ENCODE measurements around the gene TXNDC11. TPM values are rescaled to one million over a fixed set of nuclear protein-coding genes. Genes with fewer than 3 reads are reported as not detected.

Gene TXNDC11
- polyA plus RNA-seq, 4 donors, result 47.6 to 73.4 (median 49.7) TPM

DNA sequence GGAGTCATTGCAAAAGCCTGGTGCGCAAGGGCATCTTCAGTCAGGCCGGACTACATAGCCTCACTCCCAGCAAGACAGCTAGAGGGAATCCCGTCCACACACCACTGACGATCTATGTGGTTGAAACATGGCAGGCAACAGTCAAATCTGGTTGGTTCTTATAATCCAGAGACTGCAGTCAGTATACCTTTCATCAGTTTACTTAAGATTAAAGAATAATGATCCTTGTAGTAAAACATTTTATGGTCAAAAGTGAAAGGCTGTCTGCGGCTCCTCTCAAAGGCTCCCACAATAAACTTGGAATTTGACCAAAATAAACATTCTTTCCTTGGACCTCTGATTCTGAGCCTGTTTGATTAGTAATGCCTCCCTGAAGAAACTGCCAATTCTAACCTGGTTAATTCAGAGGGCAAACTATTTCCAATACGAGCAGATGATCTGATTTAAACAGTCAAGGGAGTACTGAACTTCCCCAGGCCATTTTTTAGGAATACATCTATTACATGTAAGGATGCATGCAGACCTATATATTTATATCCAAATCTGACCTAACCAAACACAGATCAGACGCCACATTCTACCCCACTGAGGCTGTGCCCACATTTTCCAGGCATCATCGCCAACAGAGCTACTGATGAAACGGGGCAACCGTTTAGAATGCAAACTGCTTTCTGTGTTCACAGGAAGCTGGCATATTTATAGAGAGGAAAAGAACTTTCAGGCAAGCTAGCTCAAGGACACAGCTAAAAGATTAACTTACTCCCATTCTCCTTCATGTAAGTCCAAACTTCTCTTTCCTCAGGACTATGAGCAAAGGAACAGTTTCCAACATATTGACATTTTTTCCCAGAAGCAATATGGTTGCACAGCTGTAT lies 15.3 kb upstream of the TXNDC11 start:
- Histone ChIP-seq H3K9me3 (ENCODE audit: control insufficient read depth in 2 of 2, insufficient read depth in 1 of 2, low read depth in 1 of 2, low read length in 1 of 2) (no peaks in the 10 kb centered on the region), H3K27me3 (ENCODE audit: control insufficient read depth in 3 of 3, insufficient read depth in 3 of 3, low read length in 3 of 3) (no peaks in the 10 kb centered on the region), H3K36me3 (ENCODE audit: control insufficient read depth in 3 of 3, insufficient read depth in 2 of 3, low read depth in 1 of 3, low read length in 3 of 3) (peaks cover 5 to 44% (median 14%) of the 10 kb centered on the region in 3 donors), H3K27ac (ENCODE audit: low read depth in 1 of 3, low read length in 2 of 3) (peak overlapping the region in 1 of 3 donors; percentile 62), H3K4me3 (ENCODE audit: low read depth in 1 of 3, low read length in 3 of 3) (no peak overlapping the region), H3K4me1 (ENCODE audit: control insufficient read depth in 3 of 3, insufficient read depth in 2 of 3, low read depth in 1 of 3, low read length in 2 of 3) (peaks cover 3 to 18% (median 4%) of the 10 kb centered on the region in 3 donors)
- no peak for FAIRE-seq
- DNase-seq, result peak; percentile 78 to 91
- WGBS, 3 donors, result 17 to 49% (median 34%) methylated on average over 10 of the region's 10 CpGs

DNA sequence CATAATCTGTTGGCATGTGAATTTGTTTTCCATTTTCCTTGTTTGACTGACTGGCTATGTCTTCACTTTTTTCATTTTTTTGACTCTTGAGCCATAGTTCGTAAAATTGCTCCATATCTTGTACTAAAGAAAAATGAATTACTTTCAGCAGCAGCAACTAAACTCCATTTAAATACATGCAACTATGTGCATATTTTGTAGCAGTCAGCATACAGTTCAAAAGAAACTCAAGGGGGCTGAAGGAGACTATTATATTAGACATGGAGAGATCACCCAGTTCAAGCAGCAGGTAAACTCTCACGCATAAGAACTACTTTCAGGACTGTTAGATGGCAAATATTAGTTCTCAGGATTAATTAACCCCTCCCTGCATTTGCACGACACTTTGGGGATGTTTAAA lies 13.6 kb upstream of the TXNDC11 start:
- H3K4me1 ChIP-seq (ENCODE audit: control insufficient read depth in 3 of 3, insufficient read depth in 2 of 3, low read depth in 1 of 3, low read length in 2 of 3), result peaks cover 4 to 18% (median 6%) of the 10 kb centered on the region in 3 donors
- DNase-seq (no peak), FAIRE-seq (no peak)
- no peaks in the 10 kb centered on the region for H3K27me3 ChIP-seq (ENCODE audit: control insufficient read depth in 3 of 3, insufficient read depth in 3 of 3, low read length in 3 of 3)
- peaks cover 7 to 54% (median 19%) of the 10 kb centered on the region in 3 donors for H3K36me3 ChIP-seq (ENCODE audit: control insufficient read depth in 3 of 3, insufficient read depth in 2 of 3, low read depth in 1 of 3, low read length in 3 of 3)
- 85 to 88% (median 87%) methylated on average over 3 of the region's 3 CpGs for WGBS, 3 donors
- H3K27ac ChIP-seq (ENCODE audit: low read depth in 1 of 3, low read length in 2 of 3), result no peak overlapping the region
- H3K9me3 ChIP-seq (ENCODE audit: control insufficient read depth in 2 of 2, insufficient read depth in 1 of 2, low read depth in 1 of 2, low read length in 1 of 2), result no peaks in the 10 kb centered on the region
- H3K4me3 ChIP-seq (ENCODE audit: low read depth in 1 of 3, low read length in 3 of 3), result no peak overlapping the region

DNA sequence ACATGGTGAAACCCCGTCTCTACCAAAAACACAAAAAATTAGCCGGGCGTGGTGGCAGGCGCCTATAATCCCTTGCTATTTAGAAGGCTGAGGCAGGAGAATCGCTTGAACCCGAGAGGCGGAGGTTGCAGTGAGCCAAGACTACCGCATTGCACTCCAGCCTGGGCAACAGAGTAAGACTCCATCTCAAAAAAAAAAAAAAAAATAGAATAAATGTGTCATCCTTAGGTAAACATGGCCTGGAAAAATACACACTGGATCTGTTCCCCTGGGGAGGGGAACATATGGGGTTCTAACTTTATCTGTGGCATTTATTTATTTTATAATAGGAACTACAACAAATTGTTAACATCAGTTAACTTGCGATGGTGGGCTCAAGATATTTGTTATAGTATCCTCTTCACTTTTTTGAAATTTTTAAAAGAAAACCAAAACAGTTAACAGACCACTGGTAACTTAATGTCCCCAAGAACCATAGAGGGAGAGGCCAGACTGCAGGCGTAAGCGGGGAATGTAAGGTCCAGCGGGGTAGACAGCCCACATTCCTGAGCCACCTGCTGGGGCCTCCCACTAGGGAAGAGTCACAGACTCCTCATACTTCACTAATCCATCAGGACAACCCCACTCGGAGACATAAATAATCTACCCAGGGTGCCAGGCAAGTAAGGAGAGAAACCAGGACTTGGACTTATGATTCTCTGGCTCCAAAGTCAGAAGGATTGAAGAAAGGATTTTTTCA lies 12.5 kb upstream of the TXNDC11 start:
- Histone ChIP-seq H3K9me3 (ENCODE audit: control insufficient read depth in 2 of 2, insufficient read depth in 1 of 2, low read depth in 1 of 2, low read length in 1 of 2) (no peaks in the 10 kb centered on the region), H3K27ac (ENCODE audit: low read depth in 1 of 3, low read length in 2 of 3) (no peak overlapping the region), H3K27me3 (ENCODE audit: control insufficient read depth in 3 of 3, insufficient read depth in 3 of 3, low read length in 3 of 3) (no peaks in the 10 kb centered on the region), H3K4me3 (ENCODE audit: low read depth in 1 of 3, low read length in 3 of 3) (no peak overlapping the region), H3K36me3 (ENCODE audit: control insufficient read depth in 3 of 3, insufficient read depth in 2 of 3, low read depth in 1 of 3, low read length in 3 of 3) (peaks cover 8 to 57% (median 21%) of the 10 kb centered on the region in 3 donors), H3K4me1 (ENCODE audit: control insufficient read depth in 3 of 3, insufficient read depth in 2 of 3, low read depth in 1 of 3, low read length in 2 of 3) (peaks cover 4 to 18% (median 6%) of the 10 kb centered on the region in 3 donors)
- DNase-seq (no peak), FAIRE-seq (no peak)
- WGBS, 3 donors, result 87 to 93% (median 93%) methylated on average over 13 of the region's 13 CpGs

DNA sequence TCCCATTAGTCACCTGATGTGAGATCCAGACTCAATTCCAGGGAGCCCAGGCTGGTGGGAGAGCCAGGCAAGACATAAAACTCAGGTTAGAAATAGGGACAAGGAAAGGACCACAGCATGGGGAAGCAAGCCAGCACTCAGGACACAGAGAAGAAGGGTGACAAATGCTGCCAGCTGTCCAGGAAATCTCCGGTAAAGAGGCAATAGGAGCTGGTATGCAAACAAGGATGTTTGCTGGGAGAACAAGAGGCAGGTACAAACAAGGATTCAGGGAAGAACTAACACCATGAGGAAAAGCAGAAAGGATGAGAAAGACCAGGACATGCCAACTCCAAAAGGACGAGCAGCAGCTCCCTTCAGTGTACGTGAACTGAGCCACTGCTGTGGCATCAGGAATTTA lies 10.2 kb upstream of the TXNDC11 start:
- no peaks in the 10 kb centered on the region for H3K27me3 ChIP-seq (ENCODE audit: control insufficient read depth in 3 of 3, insufficient read depth in 3 of 3, low read length in 3 of 3)
- DNase-seq (peak in 1 of 2 donors; percentile 19), FAIRE-seq (no peak)
- H3K36me3 ChIP-seq (ENCODE audit: control insufficient read depth in 3 of 3, insufficient read depth in 2 of 3, low read depth in 1 of 3, low read length in 3 of 3), result peaks cover 11 to 62% (median 21%) of the 10 kb centered on the region in 3 donors
- no peak overlapping the region for H3K27ac ChIP-seq (ENCODE audit: low read depth in 1 of 3, low read length in 2 of 3)
- WGBS, 3 donors, result 68 to 84% (median 78%) methylated on average over 3 of the region's 3 CpGs
- H3K9me3 ChIP-seq (ENCODE audit: control insufficient read depth in 2 of 2, insufficient read depth in 1 of 2, low read depth in 1 of 2, low read length in 1 of 2), result no peaks in the 10 kb centered on the region
- peaks cover 0 to 16% (median 6%) of the 10 kb centered on the region in 3 donors for H3K4me1 ChIP-seq (ENCODE audit: control insufficient read depth in 3 of 3, insufficient read depth in 2 of 3, low read depth in 1 of 3, low read length in 2 of 3)
- H3K4me3 ChIP-seq (ENCODE audit: low read depth in 1 of 3, low read length in 3 of 3), result no peak overlapping the region

DNA sequence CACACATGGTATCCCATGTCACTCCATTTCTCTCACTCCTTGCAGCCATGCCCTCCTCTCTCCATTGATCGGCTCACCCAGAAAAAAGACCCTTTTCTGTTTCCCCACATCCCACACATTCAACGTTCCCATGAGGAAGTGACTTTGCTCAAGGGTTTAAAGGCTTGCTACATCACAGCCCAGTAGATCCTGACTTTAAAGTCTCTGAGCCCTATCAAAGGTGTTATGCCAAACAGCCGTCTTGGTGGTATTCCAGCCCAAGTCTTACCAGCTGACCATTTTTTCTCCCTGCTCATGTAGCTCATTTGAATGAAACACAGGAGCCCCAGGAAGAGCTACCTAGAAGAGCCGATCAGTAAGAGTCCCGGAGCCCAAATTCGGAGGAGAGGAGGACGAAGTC lies 7.4 kb upstream of the TXNDC11 start:
- no peak for FAIRE-seq
- Histone ChIP-seq H3K36me3 (ENCODE audit: control insufficient read depth in 3 of 3, insufficient read depth in 2 of 3, low read depth in 1 of 3, low read length in 3 of 3) (peaks cover 11 to 47% (median 14%) of the 10 kb centered on the region in 3 donors), H3K27me3 (ENCODE audit: control insufficient read depth in 3 of 3, insufficient read depth in 3 of 3, low read length in 3 of 3) (no peaks in the 10 kb centered on the region), H3K9me3 (ENCODE audit: control insufficient read depth in 2 of 2, insufficient read depth in 1 of 2, low read depth in 1 of 2, low read length in 1 of 2) (no peaks in the 10 kb centered on the region), H3K4me3 (ENCODE audit: low read depth in 1 of 3, low read length in 3 of 3) (no peak overlapping the region), H3K4me1 (ENCODE audit: control insufficient read depth in 3 of 3, insufficient read depth in 2 of 3, low read depth in 1 of 3, low read length in 2 of 3) (peaks cover 0 to 28% (median 3%) of the 10 kb centered on the region in 3 donors), H3K27ac (ENCODE audit: low read depth in 1 of 3, low read length in 2 of 3) (no peak overlapping the region)
- DNase-seq, result no peak
- WGBS, 3 donors, result 77 to 88% (median 81%) methylated on average over 7 of the region's 7 CpGs

DNA sequence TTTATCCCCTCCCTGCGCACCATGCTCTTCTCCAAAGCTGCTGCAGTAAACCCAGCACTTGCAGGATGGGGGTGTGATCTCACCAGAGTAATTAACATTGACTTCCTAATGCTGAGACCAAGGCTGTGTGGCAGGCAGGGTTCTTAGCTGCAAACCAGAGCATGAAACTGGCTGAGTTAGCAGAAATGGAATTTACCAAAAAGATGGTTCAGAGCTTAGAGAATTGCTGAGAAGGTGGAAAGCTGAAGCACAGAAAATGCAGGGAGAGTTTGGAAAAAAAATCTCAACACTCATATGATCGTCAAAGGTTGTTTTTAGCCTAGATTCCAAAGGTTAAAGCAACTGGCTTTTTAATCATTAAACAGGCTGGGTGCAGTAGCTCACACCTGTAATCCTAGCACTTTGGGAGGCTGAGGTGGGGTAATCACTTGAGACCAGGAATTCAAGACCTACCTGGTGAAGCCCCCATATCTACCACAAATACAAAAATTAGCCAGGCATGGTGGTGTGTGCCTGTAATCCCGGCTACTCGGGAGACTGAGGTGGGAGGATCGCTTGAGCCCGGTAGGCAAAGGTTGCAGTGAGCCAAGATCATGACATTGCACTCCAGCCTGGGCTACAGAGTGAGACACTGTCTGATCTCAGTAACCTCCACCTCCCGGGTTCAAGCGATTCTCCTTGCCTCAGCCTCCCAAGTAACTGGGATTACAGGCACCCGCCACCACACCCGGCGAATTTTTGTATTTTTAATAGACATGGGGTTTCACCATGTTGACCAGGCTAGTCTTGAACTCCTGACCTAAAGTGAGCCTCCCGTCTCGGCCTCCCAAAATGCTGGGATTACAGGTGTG lies 6.0 kb upstream of the TXNDC11 start:
- no peak for FAIRE-seq
- H3K4me3 ChIP-seq (ENCODE audit: low read depth in 1 of 3, low read length in 3 of 3), result no peak overlapping the region
- H3K27me3 ChIP-seq (ENCODE audit: control insufficient read depth in 3 of 3, insufficient read depth in 3 of 3, low read length in 3 of 3), result no peaks in the 10 kb centered on the region
- H3K9me3 ChIP-seq (ENCODE audit: control insufficient read depth in 2 of 2, insufficient read depth in 1 of 2, low read depth in 1 of 2, low read length in 1 of 2), result no peaks in the 10 kb centered on the region
- H3K4me1 ChIP-seq (ENCODE audit: control insufficient read depth in 3 of 3, insufficient read depth in 2 of 3, low read depth in 1 of 3, low read length in 2 of 3), result peaks cover 0 to 38% (median 6%) of the 10 kb centered on the region in 3 donors
- WGBS, 3 donors, result 30 to 70% (median 48%) methylated on average over 13 of the region's 13 CpGs
- peaks cover 11 to 33% (median 12%) of the 10 kb centered on the region in 3 donors for H3K36me3 ChIP-seq (ENCODE audit: control insufficient read depth in 3 of 3, insufficient read depth in 2 of 3, low read depth in 1 of 3, low read length in 3 of 3)
- peak; percentile 89 to 90 for DNase-seq
- H3K27ac ChIP-seq (ENCODE audit: low read depth in 1 of 3, low read length in 2 of 3), result peak overlapping the region; percentile 77 to 87 (median 79)

DNA sequence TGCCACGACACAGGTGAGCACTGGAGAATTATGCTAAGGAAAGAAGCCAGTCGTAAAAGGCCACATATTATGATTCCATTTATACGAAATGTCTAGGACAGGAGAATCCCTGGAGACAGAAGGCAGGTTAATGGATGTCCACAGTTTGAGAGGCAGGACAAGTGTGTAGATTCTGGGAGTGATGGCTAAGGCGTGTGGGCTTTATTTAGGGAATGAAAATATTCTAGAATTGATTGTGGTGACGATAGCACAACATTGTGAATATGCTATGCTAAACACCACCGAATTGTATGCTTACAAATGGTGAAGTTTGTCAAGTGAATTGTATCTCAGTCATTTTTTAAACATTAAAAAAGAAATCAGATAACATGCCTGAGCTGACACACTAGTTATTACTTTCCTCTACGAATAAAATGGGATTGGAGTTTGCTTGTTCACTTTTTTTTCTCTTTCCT lies 5.3 kb upstream of the TXNDC11 start:
- Histone ChIP-seq H3K4me1 (ENCODE audit: control insufficient read depth in 3 of 3, insufficient read depth in 2 of 3, low read depth in 1 of 3, low read length in 2 of 3) (peaks cover 0 to 45% (median 6%) of the 10 kb centered on the region in 3 donors), H3K9me3 (ENCODE audit: control insufficient read depth in 2 of 2, insufficient read depth in 1 of 2, low read depth in 1 of 2, low read length in 1 of 2) (no peaks in the 10 kb centered on the region), H3K27me3 (ENCODE audit: control insufficient read depth in 3 of 3, insufficient read depth in 3 of 3, low read length in 3 of 3) (no peaks in the 10 kb centered on the region), H3K36me3 (ENCODE audit: control insufficient read depth in 3 of 3, insufficient read depth in 2 of 3, low read depth in 1 of 3, low read length in 3 of 3) (peaks cover 9 to 27% (median 12%) of the 10 kb centered on the region in 3 donors), H3K27ac (ENCODE audit: low read depth in 1 of 3, low read length in 2 of 3) (peak overlapping the region; percentile 77 to 87 (median 79)), H3K4me3 (ENCODE audit: low read depth in 1 of 3, low read length in 3 of 3) (no peak overlapping the region)
- 17 to 60% (median 35%) methylated on average over 7 of the region's 7 CpGs for WGBS, 3 donors
- DNase-seq (peak; percentile 36 to 56), FAIRE-seq (no peak)
